ENCODE measurements around the gene KCNJ2.

GRCh38 chr17:70217571-70217970 is 48.2 kb downstream of the KCNJ2 start:
- TF ChIP-seq CTCF (IDR thresholded peaks at IDR 0.05) = no peak
- TF ChIP-seq POLR2A (IDR thresholded peaks at IDR 0.05) = no peak
